ENCODE data around the gene MDC1. TPM values are rescaled to one million over a fixed set of nuclear protein-coding genes. Genes with fewer than 3 reads are reported as not detected.

MDC1 gene
- total and polyA plus RNA-seq, 2 experiments from 2014 or later = 17.2 to 32.7 TPM

DNA sequence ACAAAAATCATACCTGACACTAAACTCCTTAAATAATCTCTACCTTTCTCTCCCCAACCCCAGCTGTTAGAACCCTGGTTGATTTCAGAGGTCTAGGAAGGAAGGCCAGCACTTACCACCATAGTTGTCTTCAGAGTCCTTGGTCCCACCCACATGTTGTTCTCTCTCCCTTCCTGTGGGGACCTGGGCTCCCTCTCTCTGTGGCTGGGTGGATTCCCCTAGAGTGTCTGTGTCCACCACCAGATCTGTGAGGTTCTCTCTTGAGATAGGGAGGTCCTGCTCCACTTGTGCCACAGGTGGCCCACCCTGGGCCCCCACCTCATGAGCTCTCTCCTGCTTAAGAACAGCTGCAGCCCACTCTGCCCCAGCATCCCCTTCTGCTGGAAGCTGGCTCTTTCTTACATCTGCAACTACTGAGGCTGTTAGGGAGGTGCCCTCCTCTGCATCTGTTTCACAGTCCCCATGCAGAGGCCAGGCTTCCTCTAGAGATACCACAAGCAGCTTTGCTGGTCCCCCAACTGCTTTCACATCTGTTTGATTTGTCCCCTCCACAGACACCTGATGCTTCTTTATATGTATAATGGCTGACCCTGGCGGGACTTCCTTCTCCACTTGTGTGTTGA lies 5.2 kb downstream of the MDC1 start:
- H3K4me2 ChIP-seq = no peak overlapping the region
- 0 out of 2 replicates have a peak, but pooled peaks cover 3% of the 10 kb centered on the region for H3F3A ChIP-seq (replicated peaks; ENCODE audit: low read depth)
- no peak overlapping the region for H3K4me3 ChIP-seq
- H3K27me3 ChIP-seq (ENCODE audit: insufficient read depth) = no peaks in the 10 kb centered on the region
- H3K4me1 Mint-ChIP-seq = peaks cover 16% of the 10 kb centered on the region
- H3K79me2 ChIP-seq (replicated peaks; ENCODE audit: insufficient read depth) = peaks cover 22% of the 10 kb centered on the region
- peaks cover 73% of the 10 kb centered on the region for H3K36me3 Mint-ChIP-seq (ENCODE audit: low read depth)
- no peaks in the 10 kb centered on the region; the same call in 2 of the 3 replicates for H3K9me3 Mint-ChIP-seq
- H3K4me3 Mint-ChIP-seq = no peak overlapping the region
- no peak for ATAC-seq
- H3K27me3 Mint-ChIP-seq (ENCODE audit: insufficient read depth, low read depth, poor library complexity) = no peaks in the 10 kb centered on the region
- H3K36me3 ChIP-seq (ENCODE audit: insufficient read depth) = peaks cover 42% of the 10 kb centered on the region
- peaks cover 7% of the 10 kb centered on the region; the same call in 1 of the 2 replicates for H3K4me1 ChIP-seq (ENCODE audit: insufficient read depth)
- H2AFZ ChIP-seq = no peak overlapping the region
- no peak overlapping the region for H3K27ac Mint-ChIP-seq
- no peak overlapping the region for H3K27ac ChIP-seq (ENCODE audit: low read depth)
- no peak for TF ChIP-seq JUNB (IDR thresholded peaks at IDR 0.05; ENCODE audit: unreplicated experiment)
- TF ChIP-seq EZH2 (IDR thresholded peaks at IDR 0.05; ENCODE audit: low read depth, unreplicated experiment) = no peak
- TF ChIP-seq NANOG (IDR thresholded peaks at IDR 0.05; ENCODE audit: borderline replicate concordance) = no peak
- TF ChIP-seq STAT1 (IDR thresholded peaks at IDR 0.05; ENCODE audit: unreplicated experiment) = no peak
- no peak for TF ChIP-seq EZH2phosphoT487 (IDR thresholded peaks at IDR 0.05; ENCODE audit: unreplicated experiment)
- TF ChIP-seq, protein P1, sequence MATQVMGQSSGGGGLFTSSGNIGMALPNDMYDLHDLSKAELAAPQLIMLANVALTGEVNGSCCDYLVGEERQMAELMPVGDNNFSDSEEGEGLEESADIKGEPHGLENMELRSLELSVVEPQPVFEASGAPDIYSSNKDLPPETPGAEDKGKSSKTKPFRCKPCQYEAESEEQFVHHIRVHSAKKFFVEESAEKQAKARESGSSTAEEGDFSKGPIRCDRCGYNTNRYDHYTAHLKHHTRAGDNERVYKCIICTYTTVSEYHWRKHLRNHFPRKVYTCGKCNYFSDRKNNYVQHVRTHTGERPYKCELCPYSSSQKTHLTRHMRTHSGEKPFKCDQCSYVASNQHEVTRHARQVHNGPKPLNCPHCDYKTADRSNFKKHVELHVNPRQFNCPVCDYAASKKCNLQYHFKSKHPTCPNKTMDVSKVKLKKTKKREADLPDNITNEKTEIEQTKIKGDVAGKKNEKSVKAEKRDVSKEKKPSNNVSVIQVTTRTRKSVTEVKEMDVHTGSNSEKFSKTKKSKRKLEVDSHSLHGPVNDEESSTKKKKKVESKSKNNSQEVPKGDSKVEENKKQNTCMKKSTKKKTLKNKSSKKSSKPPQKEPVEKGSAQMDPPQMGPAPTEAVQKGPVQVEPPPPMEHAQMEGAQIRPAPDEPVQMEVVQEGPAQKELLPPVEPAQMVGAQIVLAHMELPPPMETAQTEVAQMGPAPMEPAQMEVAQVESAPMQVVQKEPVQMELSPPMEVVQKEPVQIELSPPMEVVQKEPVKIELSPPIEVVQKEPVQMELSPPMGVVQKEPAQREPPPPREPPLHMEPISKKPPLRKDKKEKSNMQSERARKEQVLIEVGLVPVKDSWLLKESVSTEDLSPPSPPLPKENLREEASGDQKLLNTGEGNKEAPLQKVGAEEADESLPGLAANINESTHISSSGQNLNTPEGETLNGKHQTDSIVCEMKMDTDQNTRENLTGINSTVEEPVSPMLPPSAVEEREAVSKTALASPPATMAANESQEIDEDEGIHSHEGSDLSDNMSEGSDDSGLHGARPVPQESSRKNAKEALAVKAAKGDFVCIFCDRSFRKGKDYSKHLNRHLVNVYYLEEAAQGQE (IDR thresholded peaks at IDR 0.05; ENCODE audit: unreplicated experiment) = no peak
- TF ChIP-seq, protein P2, sequence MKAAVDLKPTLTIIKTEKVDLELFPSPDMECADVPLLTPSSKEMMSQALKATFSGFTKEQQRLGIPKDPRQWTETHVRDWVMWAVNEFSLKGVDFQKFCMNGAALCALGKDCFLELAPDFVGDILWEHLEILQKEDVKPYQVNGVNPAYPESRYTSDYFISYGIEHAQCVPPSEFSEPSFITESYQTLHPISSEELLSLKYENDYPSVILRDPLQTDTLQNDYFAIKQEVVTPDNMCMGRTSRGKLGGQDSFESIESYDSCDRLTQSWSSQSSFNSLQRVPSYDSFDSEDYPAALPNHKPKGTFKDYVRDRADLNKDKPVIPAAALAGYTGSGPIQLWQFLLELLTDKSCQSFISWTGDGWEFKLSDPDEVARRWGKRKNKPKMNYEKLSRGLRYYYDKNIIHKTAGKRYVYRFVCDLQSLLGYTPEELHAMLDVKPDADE (IDR thresholded peaks at IDR 0.05) = no peak
- TF ChIP-seq, protein P3, sequence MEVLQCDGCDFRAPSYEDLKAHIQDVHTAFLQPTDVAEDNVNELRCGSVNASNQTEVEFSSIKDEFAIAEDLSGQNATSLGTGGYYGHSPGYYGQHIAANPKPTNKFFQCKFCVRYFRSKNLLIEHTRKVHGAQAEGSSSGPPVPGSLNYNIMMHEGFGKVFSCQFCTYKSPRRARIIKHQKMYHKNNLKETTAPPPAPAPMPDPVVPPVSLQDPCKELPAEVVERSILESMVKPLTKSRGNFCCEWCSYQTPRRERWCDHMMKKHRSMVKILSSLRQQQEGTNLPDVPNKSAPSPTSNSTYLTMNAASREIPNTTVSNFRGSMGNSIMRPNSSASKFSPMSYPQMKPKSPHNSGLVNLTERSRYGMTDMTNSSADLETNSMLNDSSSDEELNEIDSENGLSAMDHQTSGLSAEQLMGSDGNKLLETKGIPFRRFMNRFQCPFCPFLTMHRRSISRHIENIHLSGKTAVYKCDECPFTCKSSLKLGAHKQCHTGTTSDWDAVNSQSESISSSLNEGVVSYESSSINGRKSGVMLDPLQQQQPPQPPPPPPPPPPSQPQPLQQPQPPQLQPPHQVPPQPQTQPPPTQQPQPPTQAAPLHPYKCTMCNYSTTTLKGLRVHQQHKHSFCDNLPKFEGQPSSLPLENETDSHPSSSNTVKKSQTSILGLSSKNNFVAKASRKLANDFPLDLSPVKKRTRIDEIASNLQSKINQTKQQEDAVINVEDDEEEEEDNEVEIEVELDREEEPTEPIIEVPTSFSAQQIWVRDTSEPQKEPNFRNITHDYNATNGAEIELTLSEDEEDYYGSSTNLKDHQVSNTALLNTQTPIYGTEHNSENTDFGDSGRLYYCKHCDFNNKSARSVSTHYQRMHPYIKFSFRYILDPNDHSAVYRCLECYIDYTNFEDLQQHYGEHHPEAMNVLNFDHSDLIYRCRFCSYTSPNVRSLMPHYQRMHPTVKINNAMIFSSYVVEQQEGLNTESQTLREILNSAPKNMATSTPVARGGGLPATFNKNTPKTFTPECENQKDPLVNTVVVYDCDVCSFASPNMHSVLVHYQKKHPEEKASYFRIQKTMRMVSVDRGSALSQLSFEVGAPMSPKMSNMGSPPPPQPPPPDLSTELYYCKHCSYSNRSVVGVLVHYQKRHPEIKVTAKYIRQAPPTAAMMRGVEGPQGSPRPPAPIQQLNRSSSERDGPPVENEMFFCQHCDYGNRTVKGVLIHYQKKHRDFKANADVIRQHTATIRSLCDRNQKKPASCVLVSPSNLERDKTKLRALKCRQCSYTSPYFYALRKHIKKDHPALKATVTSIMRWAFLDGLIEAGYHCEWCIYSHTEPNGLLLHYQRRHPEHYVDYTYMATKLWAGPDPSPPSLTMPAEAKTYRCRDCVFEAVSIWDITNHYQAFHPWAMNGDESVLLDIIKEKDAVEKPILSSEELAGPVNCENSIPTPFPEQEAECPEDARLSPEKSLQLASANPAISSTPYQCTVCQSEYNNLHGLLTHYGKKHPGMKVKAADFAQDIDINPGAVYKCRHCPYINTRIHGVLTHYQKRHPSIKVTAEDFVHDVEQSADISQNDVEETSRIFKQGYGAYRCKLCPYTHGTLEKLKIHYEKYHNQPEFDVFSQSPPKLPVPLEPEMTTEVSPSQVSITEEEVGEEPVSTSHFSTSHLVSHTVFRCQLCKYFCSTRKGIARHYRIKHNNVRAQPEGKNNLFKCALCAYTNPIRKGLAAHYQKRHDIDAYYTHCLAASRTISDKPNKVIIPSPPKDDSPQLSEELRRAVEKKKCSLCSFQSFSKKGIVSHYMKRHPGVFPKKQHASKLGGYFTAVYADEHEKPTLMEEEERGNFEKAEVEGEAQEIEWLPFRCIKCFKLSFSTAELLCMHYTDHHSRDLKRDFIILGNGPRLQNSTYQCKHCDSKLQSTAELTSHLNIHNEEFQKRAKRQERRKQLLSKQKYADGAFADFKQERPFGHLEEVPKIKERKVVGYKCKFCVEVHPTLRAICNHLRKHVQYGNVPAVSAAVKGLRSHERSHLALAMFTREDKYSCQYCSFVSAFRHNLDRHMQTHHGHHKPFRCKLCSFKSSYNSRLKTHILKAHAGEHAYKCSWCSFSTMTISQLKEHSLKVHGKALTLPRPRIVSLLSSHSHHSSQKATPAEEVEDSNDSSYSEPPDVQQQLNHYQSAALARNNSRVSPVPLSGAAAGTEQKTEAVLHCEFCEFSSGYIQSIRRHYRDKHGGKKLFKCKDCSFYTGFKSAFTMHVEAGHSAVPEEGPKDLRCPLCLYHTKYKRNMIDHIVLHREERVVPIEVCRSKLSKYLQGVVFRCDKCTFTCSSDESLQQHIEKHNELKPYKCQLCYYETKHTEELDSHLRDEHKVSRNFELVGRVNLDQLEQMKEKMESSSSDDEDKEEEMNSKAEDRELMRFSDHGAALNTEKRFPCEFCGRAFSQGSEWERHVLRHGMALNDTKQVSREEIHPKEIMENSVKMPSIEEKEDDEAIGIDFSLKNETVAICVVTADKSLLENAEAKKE (CRISPR knock-in tag; IDR thresholded peaks at IDR 0.05) = no peak
- TF ChIP-seq CREB1 (CRISPR knock-in tag; IDR thresholded peaks at IDR 0.05; ENCODE audit: low read depth) = no peak
- TF ChIP-seq POLR2AphosphoS5 (IDR thresholded peaks at IDR 0.05; ENCODE audit: low read depth) = no peak
- no peak for TF ChIP-seq ZNF114 (CRISPR knock-in tag; IDR thresholded peaks at IDR 0.05)
- no peak for TF ChIP-seq ZNF331 (CRISPR knock-in tag; IDR thresholded peaks at IDR 0.05; ENCODE audit: low read depth)
- TF ChIP-seq, protein P4, sequence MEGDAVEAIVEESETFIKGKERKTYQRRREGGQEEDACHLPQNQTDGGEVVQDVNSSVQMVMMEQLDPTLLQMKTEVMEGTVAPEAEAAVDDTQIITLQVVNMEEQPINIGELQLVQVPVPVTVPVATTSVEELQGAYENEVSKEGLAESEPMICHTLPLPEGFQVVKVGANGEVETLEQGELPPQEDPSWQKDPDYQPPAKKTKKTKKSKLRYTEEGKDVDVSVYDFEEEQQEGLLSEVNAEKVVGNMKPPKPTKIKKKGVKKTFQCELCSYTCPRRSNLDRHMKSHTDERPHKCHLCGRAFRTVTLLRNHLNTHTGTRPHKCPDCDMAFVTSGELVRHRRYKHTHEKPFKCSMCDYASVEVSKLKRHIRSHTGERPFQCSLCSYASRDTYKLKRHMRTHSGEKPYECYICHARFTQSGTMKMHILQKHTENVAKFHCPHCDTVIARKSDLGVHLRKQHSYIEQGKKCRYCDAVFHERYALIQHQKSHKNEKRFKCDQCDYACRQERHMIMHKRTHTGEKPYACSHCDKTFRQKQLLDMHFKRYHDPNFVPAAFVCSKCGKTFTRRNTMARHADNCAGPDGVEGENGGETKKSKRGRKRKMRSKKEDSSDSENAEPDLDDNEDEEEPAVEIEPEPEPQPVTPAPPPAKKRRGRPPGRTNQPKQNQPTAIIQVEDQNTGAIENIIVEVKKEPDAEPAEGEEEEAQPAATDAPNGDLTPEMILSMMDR (conservative IDR thresholded peaks at IDR 0.05; ENCODE audit: low read depth in 2 of 2) = no peak
- no peak for DNase-seq (ENCODE audit: low spot score)
- H4K20me1 ChIP-seq (replicated peaks; ENCODE audit: insufficient read depth) = peaks cover 16% of the 10 kb centered on the region
- no peaks in the 10 kb centered on the region for H3K9me2 ChIP-seq (ENCODE audit: insufficient read depth)
